ENCODE data around the gene EZR. TPM values are rescaled to one million over a fixed set of nuclear protein-coding genes. Genes with fewer than 3 reads are reported as not detected.

Gene EZR
- total RNA-seq, 1 donor from 2014 or later = 114 TPM

DNA sequence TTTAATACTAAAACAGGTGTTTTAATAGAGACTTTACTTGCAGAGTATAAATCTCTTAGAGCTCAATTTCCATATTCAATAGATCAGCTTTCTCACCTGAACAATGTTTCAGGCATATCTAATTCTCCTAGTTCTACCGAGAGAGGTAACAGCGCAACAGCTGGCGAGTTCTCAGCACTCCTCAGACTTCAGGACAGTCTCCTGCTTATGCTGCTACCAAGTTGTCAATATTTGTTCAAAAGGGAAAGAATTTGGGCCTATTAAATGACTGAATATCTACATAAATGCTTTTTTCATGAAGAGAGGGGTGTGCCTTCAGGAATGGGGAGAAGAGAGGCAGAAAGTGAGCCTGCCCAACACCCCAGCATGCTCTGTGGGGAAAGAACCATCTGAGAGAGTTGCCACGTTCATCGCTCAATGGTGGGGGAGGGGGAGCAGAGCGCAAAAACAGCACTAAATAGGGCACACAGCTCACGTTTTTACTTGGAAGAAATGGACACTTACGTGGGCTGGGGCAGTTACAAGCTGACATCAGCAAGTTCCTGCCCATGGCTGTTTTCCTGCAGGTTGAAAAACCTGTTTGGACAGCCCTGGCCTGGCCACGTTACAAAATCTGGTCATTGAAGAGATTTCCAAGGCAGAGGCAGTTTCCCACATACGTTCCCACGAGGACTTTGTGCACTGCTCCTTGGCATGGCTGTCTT is 38.0 kb downstream of the EZR start:
- DNase-seq (ENCODE audit: low spot score in 2 of 2) = no peak
- FAIRE-seq = no peak

- FAIRE-seq = no peak
- no peak for DNase-seq (ENCODE audit: low spot score in 2 of 2)
Measured at GRCh38 chr6:158780246-158780884, 38.8 kb downstream of the EZR start.

DNA sequence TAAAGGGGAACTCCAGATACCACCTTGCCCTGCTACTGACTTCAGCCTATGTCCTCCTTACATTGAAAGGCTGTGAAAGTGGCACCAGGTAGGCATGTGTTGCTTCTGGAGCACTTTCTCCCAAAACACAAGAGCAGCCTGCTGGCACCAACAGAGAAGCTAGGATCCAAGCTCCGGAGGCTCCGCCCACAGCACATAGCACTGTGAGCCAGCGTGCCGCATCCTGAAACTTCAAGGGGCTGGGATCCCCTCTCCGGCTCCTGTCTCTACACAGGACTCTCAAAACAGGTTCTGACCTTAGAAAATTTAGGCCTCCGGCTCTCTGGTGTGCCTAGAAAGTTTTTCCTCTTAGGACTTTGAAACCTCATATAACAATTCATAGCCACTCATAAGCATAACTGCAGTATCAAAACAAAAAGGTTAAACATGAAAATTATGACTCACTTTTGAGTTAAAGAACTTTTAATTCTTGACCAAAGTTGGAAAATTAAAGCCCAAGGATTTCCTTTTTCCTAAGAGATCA is 41.1 kb downstream of the EZR start:
- DNase-seq (ENCODE audit: low spot score in 2 of 2) = no peak
- FAIRE-seq = no peak

GRCh38 chr6:158777510-158777909 is 41.7 kb downstream of the EZR start:
- DNase-seq (ENCODE audit: low spot score in 2 of 2) (no peak), FAIRE-seq (no peak)

DNA sequence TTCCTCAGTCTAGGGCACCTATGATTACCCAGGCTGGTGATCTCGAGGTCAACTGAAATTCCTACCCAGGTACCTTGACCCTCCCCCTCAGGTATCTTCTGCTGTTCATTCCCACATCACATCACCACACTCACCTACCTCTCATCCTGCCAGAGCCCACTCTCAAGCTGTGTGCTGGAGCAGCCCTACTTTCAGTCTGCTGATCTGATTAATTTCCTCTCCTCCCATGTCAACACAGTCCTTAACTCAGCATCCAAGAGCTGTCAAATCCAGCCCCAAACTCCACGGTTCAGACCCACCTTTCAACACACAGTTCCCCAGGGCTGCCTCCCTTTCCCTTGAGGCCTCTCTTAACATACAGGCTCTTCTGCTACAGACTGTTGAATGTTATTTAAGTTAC is 42.4 kb downstream of the EZR start:
- no peak for FAIRE-seq
- DNase-seq (ENCODE audit: low spot score in 2 of 2) = no peak

GRCh38 chr6:158775832-158776231 is 43.3 kb downstream of the EZR start:
- DNase-seq (ENCODE audit: low spot score in 2 of 2) (no peak), FAIRE-seq (no peak)

- FAIRE-seq = no peak
- DNase-seq (ENCODE audit: low spot score in 2 of 2) = no peak
Measured at GRCh38 chr6:158774717-158775449, 44.3 kb downstream of the EZR start.

GRCh38 chr6:158773581-158774449 is 45.4 kb downstream of the EZR start:
- no peak for FAIRE-seq
- DNase-seq (ENCODE audit: low spot score in 2 of 2) = no peak

- no peak for FAIRE-seq
- no peak for DNase-seq (ENCODE audit: low spot score in 2 of 2)
Measured at GRCh38 chr6:158772851-158773371, 46.3 kb downstream of the EZR start.

- DNase-seq (ENCODE audit: low spot score in 2 of 2) = no peak
- FAIRE-seq = no peak
Measured at GRCh38 chr6:158772172-158772571, 47.0 kb downstream of the EZR start.

DNA sequence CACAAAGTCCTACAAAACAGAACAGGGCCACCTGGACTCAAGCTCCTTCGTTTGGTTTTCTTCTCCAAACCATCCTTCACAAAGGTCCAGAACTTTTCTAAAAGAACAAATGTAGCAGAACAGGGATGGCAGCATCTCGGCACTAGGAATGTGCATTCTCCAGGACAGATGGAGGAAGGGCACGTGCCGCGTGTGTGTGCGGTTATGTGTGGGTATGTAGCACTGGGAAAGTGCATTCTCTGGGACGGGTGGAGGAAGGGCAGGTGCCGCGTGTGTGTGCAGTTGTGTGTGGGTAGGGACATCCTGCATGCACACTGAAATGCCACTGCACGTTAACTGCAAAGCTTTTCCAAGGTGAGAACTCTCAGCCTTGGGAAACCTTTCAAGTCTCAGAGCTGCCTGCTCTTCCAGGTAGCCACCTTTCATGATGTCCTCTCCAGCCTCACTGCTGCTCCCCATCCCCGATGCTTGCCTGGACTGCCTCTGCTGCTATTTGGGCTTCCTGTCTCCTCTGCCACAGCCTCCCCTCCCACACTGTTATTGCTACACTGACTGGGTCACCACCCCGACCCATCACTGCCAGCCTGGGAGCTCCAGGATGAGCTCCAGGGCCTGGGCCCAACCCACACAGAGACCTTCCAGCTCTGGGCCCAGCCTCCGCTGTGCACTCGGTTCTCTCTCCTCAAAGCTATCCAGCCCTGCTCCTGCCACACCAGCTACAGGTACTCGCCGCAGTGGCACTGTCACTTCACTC is 47.6 kb downstream of the EZR start:
- no peak for FAIRE-seq
- DNase-seq (ENCODE audit: low spot score in 2 of 2) = no peak

- no peak for DNase-seq (ENCODE audit: low spot score in 2 of 2)
- FAIRE-seq = no peak
Measured at GRCh38 chr6:158770533-158771330, 48.4 kb downstream of the EZR start.

DNA sequence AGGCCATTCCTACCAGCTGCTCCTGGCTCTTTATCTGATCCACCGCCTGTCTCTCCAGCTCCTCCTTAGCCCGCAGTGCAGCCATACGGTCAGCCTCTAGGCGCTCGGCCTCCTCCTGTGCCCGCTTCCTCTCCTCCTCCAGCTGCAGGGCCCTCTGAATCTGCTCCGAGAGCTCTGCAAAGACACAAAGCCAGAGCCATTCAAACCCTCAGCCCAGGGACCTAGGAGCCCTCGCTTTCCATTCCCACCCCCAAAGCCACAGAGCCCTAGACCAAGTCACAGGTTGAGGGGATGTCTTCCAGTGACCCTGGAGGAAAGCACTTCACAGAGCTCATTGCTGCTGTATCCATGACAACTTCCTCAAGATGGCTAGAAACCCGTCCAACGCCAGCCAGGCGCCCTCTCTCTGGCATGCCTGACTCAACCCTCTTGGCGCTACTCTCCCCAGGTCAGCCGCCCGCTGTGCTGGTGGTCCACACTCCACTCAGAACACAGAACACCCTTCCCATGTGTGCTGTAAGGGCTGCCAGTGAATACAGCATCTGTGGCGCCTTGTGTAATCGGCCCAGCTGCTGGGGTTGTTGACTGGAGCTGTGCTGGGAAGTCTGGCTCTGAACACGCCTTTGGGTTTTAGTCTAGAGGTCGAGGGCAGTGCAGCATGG is 49.3 kb downstream of the EZR start:
- FAIRE-seq = no peak
- DNase-seq (ENCODE audit: low spot score in 2 of 2) = no peak

- DNase-seq (ENCODE audit: low spot score in 2 of 2) = no peak
- FAIRE-seq = no peak
Measured at GRCh38 chr6:158769234-158769770, 49.9 kb downstream of the EZR start.

GRCh38 chr6:158768436-158768835 is 50.7 kb downstream of the EZR start:
- DNase-seq (ENCODE audit: low spot score in 2 of 2) (no peak), FAIRE-seq (no peak)

- DNase-seq (ENCODE audit: low spot score in 2 of 2) = no peak
- no peak for FAIRE-seq
Measured at GRCh38 chr6:158767709-158768108, 51.5 kb downstream of the EZR start.

GRCh38 chr6:158766621-158767455 is 52.3 kb downstream of the EZR start:
- FAIRE-seq = no peak
- no peak for DNase-seq (ENCODE audit: low spot score in 2 of 2)
